ENCODE results near the gene TMED8. TPM values are rescaled to one million over a fixed set of nuclear protein-coding genes. Genes with fewer than 3 reads are reported as not detected.

TMED8 gene
- total RNA-seq, 4 donors from 2014 or later = 10.1 to 15.8 (median 12.3) TPM

- DNase-seq (ENCODE audit: low spot score) (no peak), ATAC-seq (ENCODE audit: low FRiP score) (no peak)
- TF ChIP-seq CTCF (IDR thresholded peaks at IDR 0.05) = no peak
Observed at GRCh38 chr14:77409131-77409533, 32.2 kb upstream of the TMED8 start.

- DNase-seq (ENCODE audit: low spot score) = no peak
- no peak for ATAC-seq (ENCODE audit: low FRiP score)
- TF ChIP-seq CTCF (IDR thresholded peaks at IDR 0.05) = no peak
Observed at GRCh38 chr14:77407158-77407557, 30.3 kb upstream of the TMED8 start.

- peak; percentile 41 for ATAC-seq (ENCODE audit: low FRiP score)
- no peak for TF ChIP-seq CTCF (IDR thresholded peaks at IDR 0.05)
- no peak for DNase-seq (ENCODE audit: low spot score)
Observed at GRCh38 chr14:77406718-77407117, 29.8 kb upstream of the TMED8 start.

- DNase-seq (ENCODE audit: low spot score) (no peak), ATAC-seq (ENCODE audit: low FRiP score) (no peak)
- TF ChIP-seq CTCF (IDR thresholded peaks at IDR 0.05) = no peak
Observed at GRCh38 chr14:77406086-77406485, 29.2 kb upstream of the TMED8 start.

GRCh38 chr14:77403768-77404167 is 26.9 kb upstream of the TMED8 start:
- TF ChIP-seq CTCF (IDR thresholded peaks at IDR 0.05) = no peak
- DNase-seq (ENCODE audit: low spot score) (no peak), ATAC-seq (ENCODE audit: low FRiP score) (no peak)

- DNase-seq (ENCODE audit: low spot score) (no peak), ATAC-seq (ENCODE audit: low FRiP score) (no peak)
- no peak for TF ChIP-seq CTCF (IDR thresholded peaks at IDR 0.05)
Observed at GRCh38 chr14:77400216-77400615, 23.3 kb upstream of the TMED8 start.

- no peak for TF ChIP-seq CTCF (IDR thresholded peaks at IDR 0.05)
- DNase-seq (ENCODE audit: low spot score) = no peak
- no peak for ATAC-seq (ENCODE audit: low FRiP score)
Observed at GRCh38 chr14:77390188-77390587, 13.3 kb upstream of the TMED8 start.
